Measurements from ENCODE around the gene SCD5.

The SCD5 gene

DNA sequence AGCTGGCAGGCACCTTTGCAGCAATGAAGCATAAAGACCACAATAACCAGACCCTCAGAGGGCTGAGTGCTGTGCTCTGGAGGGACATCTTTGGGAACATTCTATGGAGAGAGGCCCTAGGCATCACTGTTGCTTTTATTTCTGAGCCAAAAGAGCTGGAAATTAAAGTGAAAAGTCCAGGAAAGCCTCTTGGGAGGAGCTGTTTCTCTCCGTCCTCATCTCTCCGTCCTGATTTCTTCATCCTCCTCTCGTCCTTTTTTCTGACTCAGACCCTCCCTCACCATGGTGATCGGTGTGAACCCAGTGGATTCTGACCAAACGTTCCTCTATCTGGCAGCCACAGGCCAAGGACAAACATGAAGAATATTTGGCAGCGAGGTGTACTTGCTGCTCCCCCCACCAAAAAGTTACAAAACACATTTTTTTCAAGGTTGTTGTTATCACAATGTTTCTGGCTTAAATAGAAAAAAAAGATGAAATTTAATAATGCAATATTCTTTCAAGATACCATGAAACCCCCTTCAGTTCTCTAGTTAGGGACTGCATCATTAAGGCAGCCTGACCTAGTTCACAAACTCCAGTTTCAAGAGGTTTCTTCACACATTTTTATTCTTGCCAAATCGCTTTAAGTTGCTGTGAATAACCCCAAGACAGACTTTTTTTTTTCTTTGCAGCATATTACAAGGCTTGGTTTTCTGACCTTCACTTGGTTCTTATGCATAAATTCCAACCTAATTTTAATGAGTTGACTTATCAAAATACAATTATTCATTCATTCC lies 80.2 kb downstream of the SCD5 start:
- no peaks in the 10 kb centered on the region for H3K9me3 ChIP-seq (ENCODE audit: control insufficient read depth, insufficient read depth, low read depth, low read length)
- TF ChIP-seq, protein P1, sequence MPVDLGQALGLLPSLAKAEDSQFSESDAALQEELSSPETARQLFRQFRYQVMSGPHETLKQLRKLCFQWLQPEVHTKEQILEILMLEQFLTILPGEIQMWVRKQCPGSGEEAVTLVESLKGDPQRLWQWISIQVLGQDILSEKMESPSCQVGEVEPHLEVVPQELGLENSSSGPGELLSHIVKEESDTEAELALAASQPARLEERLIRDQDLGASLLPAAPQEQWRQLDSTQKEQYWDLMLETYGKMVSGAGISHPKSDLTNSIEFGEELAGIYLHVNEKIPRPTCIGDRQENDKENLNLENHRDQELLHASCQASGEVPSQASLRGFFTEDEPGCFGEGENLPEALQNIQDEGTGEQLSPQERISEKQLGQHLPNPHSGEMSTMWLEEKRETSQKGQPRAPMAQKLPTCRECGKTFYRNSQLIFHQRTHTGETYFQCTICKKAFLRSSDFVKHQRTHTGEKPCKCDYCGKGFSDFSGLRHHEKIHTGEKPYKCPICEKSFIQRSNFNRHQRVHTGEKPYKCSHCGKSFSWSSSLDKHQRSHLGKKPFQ (tag by site-specific recombination; IDR thresholded peaks at IDR 0.05), result no peak
- TF ChIP-seq, protein P2, sequence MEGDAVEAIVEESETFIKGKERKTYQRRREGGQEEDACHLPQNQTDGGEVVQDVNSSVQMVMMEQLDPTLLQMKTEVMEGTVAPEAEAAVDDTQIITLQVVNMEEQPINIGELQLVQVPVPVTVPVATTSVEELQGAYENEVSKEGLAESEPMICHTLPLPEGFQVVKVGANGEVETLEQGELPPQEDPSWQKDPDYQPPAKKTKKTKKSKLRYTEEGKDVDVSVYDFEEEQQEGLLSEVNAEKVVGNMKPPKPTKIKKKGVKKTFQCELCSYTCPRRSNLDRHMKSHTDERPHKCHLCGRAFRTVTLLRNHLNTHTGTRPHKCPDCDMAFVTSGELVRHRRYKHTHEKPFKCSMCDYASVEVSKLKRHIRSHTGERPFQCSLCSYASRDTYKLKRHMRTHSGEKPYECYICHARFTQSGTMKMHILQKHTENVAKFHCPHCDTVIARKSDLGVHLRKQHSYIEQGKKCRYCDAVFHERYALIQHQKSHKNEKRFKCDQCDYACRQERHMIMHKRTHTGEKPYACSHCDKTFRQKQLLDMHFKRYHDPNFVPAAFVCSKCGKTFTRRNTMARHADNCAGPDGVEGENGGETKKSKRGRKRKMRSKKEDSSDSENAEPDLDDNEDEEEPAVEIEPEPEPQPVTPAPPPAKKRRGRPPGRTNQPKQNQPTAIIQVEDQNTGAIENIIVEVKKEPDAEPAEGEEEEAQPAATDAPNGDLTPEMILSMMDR (tag by site-specific recombination; IDR thresholded peaks at IDR 0.05), result no peak
- TF ChIP-seq ZNF558 (tag by site-specific recombination; IDR thresholded peaks at IDR 0.05) (no peak), ZNF302 (tag by site-specific recombination; IDR thresholded peaks at IDR 0.05; ENCODE audit: low read depth) (no peak), IKZF3 (tag by site-specific recombination; IDR thresholded peaks at IDR 0.05) (no peak)
- TF ChIP-seq, protein P3, sequence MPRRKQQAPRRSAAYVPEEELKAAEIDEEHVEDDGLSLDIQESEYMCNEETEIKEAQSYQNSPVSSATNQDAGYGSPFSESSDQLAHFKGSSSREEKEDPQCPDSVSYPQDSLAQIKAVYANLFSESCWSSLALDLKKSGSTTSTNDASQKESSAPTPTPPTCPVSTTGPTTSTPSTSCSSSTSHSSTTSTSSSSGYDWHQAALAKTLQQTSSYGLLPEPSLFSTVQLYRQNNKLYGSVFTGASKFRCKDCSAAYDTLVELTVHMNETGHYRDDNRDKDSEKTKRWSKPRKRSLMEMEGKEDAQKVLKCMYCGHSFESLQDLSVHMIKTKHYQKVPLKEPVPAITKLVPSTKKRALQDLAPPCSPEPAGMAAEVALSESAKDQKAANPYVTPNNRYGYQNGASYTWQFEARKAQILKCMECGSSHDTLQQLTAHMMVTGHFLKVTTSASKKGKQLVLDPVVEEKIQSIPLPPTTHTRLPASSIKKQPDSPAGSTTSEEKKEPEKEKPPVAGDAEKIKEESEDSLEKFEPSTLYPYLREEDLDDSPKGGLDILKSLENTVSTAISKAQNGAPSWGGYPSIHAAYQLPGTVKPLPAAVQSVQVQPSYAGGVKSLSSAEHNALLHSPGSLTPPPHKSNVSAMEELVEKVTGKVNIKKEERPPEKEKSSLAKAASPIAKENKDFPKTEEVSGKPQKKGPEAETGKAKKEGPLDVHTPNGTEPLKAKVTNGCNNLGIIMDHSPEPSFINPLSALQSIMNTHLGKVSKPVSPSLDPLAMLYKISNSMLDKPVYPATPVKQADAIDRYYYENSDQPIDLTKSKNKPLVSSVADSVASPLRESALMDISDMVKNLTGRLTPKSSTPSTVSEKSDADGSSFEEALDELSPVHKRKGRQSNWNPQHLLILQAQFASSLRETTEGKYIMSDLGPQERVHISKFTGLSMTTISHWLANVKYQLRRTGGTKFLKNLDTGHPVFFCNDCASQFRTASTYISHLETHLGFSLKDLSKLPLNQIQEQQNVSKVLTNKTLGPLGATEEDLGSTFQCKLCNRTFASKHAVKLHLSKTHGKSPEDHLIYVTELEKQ (tag by site-specific recombination; IDR thresholded peaks at IDR 0.05; ENCODE audit: borderline replicate concordance), result no peak
- H3K27ac ChIP-seq (ENCODE audit: extremely low read depth, low read depth, low read length), result no peak overlapping the region
- no peaks in the 10 kb centered on the region for H3K4me1 ChIP-seq (ENCODE audit: control insufficient read depth, insufficient read depth, low read length)
- H3K36me3 ChIP-seq (ENCODE audit: control insufficient read depth in 2 of 2, insufficient read depth in 1 of 2, low read length in 2 of 2), result no peaks in the 10 kb centered on the region
- ChIA-PET POLR2A (no interaction called here), CTCF (interaction anchor here (0.5 kb wide), 1 partner anchor 160 kb away, joined by 3 read pairs; no protein-coding TSS in a partner anchor)
- H3K4me3 ChIP-seq (ENCODE audit: low read depth, low read length), result no peak overlapping the region

DNA sequence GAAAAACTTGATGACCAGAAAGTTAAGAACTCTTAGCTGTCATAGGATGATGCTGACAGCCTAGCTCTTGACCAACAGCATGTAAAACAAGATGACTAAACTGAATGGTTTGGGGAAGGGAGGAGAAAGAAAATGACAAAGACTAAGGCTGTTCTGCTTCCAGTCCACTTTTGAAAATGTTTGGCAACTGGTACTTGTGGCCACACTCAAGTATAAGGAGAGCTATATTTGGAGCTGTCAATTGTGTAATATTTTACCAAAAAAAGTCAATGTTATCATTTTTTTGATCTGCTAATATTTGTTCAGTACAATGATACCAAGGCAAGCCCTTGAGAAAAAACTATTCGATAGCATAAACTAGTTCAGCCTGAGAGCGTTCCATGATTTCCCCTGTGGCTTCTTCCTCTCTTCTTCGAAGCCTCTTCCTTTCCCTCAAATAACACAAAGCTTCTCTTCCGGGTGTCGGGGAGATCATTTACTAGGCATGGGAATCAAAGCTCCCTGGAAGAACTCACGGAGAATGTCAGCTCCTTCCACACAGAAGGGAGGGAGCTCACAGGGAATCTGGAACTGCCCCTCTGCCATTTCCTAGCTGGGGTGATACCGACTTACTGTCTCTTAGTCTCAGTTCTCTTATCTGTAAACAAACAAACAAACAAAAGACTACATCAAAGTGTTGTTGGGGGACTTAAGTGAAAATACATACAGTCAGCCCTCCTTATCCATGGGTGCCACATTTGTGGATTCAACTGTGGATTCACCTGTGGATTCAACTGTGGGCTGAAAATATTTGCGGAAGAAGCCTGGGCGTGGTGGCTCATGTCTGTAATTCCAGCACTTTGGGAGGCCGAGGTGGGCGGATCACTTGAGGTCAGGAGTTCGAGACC lies 82.6 kb downstream of the SCD5 start:
- Histone ChIP-seq H3K36me3 (ENCODE audit: control insufficient read depth in 2 of 2, insufficient read depth in 1 of 2, low read length in 2 of 2) (no peaks in the 10 kb centered on the region), H3K27ac (ENCODE audit: extremely low read depth, low read depth, low read length) (no peak overlapping the region), H3K4me3 (ENCODE audit: low read depth, low read length) (no peak overlapping the region), H3K4me1 (ENCODE audit: control insufficient read depth, insufficient read depth, low read length) (no peaks in the 10 kb centered on the region), H3K9me3 (ENCODE audit: control insufficient read depth, insufficient read depth, low read depth, low read length) (no peaks in the 10 kb centered on the region)
- ChIA-PET POLR2A (no interaction called here), CTCF (interaction anchor here (0.6 kb wide), 1 partner anchor 83 kb away, joined by 5 read pairs; no protein-coding TSS in a partner anchor)
- TF ChIP-seq YY2 (tag by site-specific recombination; IDR thresholded peaks at IDR 0.05) (no peak), SCRT1 (tag by site-specific recombination; IDR thresholded peaks at IDR 0.05; ENCODE audit: borderline replicate concordance) (peak; percentile 71; the same call in 1 of the 2 replicates), SCRT2 (tag by site-specific recombination; IDR thresholded peaks at IDR 0.05) (peak; percentile 62)

DNA sequence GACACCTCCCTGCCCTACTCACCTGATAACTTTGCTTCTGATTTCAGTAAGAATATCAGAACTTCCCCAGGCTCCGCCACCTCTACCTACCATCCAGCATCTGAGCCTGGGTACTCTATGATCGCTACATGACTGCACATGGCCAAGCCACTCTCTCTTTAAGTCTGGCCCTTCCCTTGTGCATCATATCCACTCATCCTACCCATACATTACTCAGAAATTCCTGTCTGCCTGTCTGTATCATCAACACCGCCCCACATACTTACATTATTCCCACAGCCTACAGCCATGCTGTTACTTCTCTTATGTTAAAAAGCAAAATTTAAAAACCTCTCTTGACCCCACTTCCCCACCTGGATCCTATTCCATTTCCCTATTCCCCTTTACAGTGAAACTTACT lies 84.7 kb downstream of the SCD5 start:
- Histone ChIP-seq H3K4me3 (ENCODE audit: low read depth, low read length) (no peak overlapping the region), H3K9me3 (ENCODE audit: control insufficient read depth, insufficient read depth, low read depth, low read length) (no peaks in the 10 kb centered on the region), H3K27ac (ENCODE audit: extremely low read depth, low read depth, low read length) (no peak overlapping the region), H3K36me3 (ENCODE audit: control insufficient read depth in 2 of 2, insufficient read depth in 1 of 2, low read length in 2 of 2) (no peaks in the 10 kb centered on the region), H3K4me1 (ENCODE audit: control insufficient read depth, insufficient read depth, low read length) (no peaks in the 10 kb centered on the region)
- POLR2A ChIA-PET, result no interaction called here
- CTCF ChIA-PET, result no interaction called here
- TF ChIP-seq ZNF211 (tag by site-specific recombination; IDR thresholded peaks at IDR 0.05; ENCODE audit: low read depth), result no peak
- TF ChIP-seq ZNF391 (tag by site-specific recombination; IDR thresholded peaks at IDR 0.05; ENCODE audit: borderline replicate concordance, low read depth), result no peak
- TF ChIP-seq ZNF624 (tag by site-specific recombination; IDR thresholded peaks at IDR 0.05), result no peak
- no peak for TF ChIP-seq ZNF324 (tag by site-specific recombination; IDR thresholded peaks at IDR 0.05)
- no peak for TF ChIP-seq ZNF335 (tag by site-specific recombination; conservative IDR thresholded peaks at IDR 0.05)
- TF ChIP-seq ZNF596 (tag by site-specific recombination; IDR thresholded peaks at IDR 0.05), result no peak
- TF ChIP-seq, protein P4, sequence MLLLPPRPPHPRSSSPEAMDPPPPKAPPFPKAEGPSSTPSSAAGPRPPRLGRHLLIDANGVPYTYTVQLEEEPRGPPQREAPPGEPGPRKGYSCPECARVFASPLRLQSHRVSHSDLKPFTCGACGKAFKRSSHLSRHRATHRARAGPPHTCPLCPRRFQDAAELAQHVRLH (tag by site-specific recombination; IDR thresholded peaks at IDR 0.05), result no peak
- no peak for TF ChIP-seq ZNF292 (tag by site-specific recombination; IDR thresholded peaks at IDR 0.05; ENCODE audit: borderline replicate concordance, low read depth)
- no peak for TF ChIP-seq ZNF311 (tag by site-specific recombination; IDR thresholded peaks at IDR 0.05; ENCODE audit: borderline replicate concordance)
- TF ChIP-seq, protein P5, sequence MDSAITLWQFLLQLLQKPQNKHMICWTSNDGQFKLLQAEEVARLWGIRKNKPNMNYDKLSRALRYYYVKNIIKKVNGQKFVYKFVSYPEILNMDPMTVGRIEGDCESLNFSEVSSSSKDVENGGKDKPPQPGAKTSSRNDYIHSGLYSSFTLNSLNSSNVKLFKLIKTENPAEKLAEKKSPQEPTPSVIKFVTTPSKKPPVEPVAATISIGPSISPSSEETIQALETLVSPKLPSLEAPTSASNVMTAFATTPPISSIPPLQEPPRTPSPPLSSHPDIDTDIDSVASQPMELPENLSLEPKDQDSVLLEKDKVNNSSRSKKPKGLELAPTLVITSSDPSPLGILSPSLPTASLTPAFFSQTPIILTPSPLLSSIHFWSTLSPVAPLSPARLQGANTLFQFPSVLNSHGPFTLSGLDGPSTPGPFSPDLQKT (IDR thresholded peaks at IDR 0.05; ENCODE audit: borderline replicate concordance, low read depth, low read length), result no peak
- no peak for TF ChIP-seq ZNF660 (tag by site-specific recombination; IDR thresholded peaks at IDR 0.05)
- TF ChIP-seq ZFP69B (tag by site-specific recombination; IDR thresholded peaks at IDR 0.05), result no peak
